ENCODE data around the gene MICALL1. TPM values are rescaled to one million over a fixed set of nuclear protein-coding genes. Genes with fewer than 3 reads are reported as not detected.

MICALL1 gene
- total RNA-seq (ENCODE audit: low replicate concordance), result 5.0 and 14.3 TPM in 2 replicates

DNA sequence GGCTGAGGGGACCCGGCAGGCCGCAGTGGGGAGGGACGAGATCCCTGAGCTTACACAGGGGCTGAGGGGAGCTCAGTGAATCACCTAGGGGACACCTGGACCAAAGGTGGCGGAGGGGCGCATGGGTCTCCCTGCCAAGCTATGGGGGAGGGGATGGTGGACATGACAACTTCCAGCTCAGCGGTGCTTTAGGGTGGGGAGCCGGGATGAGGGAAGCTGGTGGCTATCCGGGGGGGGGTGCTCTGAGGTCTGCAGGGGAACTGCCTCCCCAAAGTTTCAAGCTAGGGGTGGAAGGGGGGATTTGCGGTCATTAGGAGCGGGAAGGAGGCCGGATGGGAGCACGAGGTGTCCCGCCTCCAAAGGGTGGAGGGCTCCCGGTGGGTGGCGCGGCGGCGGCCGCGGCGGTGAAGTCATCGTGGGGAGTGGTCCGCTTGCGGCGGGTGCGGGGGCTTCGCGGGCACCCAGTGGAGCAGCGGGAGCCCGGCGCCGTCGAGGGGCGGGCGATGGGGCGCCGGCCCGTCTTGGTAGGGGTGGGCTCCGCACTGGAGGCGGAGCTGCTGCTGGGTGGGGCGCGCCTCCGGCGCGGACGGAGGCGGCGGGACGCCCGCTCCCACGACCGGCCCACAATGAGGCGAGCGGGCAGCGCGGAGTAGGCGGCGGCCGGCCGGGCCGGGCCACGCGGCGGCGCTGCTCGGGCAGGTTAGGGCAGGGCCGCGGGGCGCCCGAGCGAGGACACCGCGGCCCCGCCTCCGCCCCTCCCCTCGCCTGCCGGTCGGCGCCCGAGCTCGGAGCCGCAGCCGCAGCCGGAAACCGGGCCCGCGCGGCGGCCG is at the start of gene MICALL1:
TSS of gene MICALL1 (plus strand) at position 764 of the 830 bp plus-strand sequence. CDS start 126 bp downstream, outside the sequence.
- Mint-ChIP-seq H3K27ac (peak within 1 kb of the TSS; percentile 3), H3K4me1 (peaks cover 39% of the 10 kb centered on the region), H3K4me3 (peak within 1 kb of the TSS; percentile 85), H3K27me3 (ENCODE audit: insufficient read depth, low read depth) (no peaks in the 10 kb centered on the region), H3K36me3 (peaks cover 4% of the 10 kb centered on the region), H3K9me3 (no peaks in the 10 kb centered on the region)
- no peak within 1 kb of the TSS for H3K27ac ChIP-seq
- peaks cover 12% of the 10 kb centered on the region for H4K20me1 ChIP-seq (ENCODE audit: low read depth)
- TF ChIP-seq, protein P1, sequence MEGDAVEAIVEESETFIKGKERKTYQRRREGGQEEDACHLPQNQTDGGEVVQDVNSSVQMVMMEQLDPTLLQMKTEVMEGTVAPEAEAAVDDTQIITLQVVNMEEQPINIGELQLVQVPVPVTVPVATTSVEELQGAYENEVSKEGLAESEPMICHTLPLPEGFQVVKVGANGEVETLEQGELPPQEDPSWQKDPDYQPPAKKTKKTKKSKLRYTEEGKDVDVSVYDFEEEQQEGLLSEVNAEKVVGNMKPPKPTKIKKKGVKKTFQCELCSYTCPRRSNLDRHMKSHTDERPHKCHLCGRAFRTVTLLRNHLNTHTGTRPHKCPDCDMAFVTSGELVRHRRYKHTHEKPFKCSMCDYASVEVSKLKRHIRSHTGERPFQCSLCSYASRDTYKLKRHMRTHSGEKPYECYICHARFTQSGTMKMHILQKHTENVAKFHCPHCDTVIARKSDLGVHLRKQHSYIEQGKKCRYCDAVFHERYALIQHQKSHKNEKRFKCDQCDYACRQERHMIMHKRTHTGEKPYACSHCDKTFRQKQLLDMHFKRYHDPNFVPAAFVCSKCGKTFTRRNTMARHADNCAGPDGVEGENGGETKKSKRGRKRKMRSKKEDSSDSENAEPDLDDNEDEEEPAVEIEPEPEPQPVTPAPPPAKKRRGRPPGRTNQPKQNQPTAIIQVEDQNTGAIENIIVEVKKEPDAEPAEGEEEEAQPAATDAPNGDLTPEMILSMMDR (IDR thresholded peaks at IDR 0.05), result peak; percentile 23
- TF ChIP-seq EZH2 (IDR thresholded peaks at IDR 0.05) (no peak), EZH2phosphoT487 (IDR thresholded peaks at IDR 0.05) (no peak)
- no peaks in the 10 kb centered on the region for H3K27me3 ChIP-seq
- no peaks in the 10 kb centered on the region for H3K9me3 ChIP-seq (ENCODE audit: low read depth)
- peaks cover 6% of the 10 kb centered on the region for H3K79me2 ChIP-seq (ENCODE audit: low read depth)
- H3K4me3 ChIP-seq, result peak within 1 kb of the TSS; percentile 80
- H3K4me1 ChIP-seq, result peaks cover 24% of the 10 kb centered on the region
- no peak within 1 kb of the TSS for H3K9ac ChIP-seq
- peaks cover 18% of the 10 kb centered on the region for H3F3A ChIP-seq (ENCODE audit: low read depth)
- no peaks in the 10 kb centered on the region for H3K36me3 ChIP-seq
- peak; percentile 93 for DNase-seq (ENCODE audit: low spot score)
- H2AFZ ChIP-seq (replicated peaks), result peak within 1 kb of the TSS; percentile 95
- peak within 1 kb of the TSS; percentile 97 for H3K4me2 ChIP-seq

DNA sequence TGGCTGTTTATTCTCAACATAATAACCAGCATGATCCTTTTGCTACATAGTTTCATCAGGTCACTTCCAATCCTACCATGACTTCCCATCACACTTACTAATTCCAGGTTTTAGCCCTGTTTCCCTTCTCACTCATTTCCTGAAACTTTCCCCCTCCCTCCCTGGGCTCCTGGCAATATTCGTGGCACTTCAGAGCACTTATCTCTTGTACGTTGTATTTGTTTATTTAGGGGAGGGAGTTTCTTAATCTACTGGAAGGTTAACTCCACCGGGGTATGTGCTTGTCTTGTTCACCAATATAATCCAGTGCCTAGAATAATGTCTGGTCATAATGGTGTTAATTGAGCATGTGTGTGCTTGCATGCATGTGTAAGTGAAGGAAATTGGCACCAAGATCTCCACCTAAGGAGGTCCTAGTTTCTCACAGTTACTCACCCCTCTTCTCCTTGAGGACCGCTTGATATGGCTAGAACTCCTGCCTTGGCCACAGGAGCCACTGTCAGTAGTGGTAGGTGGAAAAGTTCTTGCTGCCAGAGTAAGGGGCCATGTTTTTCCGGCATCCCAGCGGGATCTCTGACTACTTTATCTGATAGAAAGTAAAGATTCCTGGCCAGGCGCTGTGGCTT is 45.2 kb upstream of the MICALL1 start:
- Histone ChIP-seq H3K36me3 (peaks cover 20% of the 10 kb centered on the region), H3K27me3 (no peaks in the 10 kb centered on the region), H3F3A (ENCODE audit: low read depth) (peaks cover 27% of the 10 kb centered on the region), H3K4me3 (no peak overlapping the region), H2AFZ (replicated peaks) (no peak overlapping the region), H3K4me2 (no peak overlapping the region), H3K4me1 (no peaks in the 10 kb centered on the region), H3K79me2 (ENCODE audit: low read depth) (peaks cover 18% of the 10 kb centered on the region), H4K20me1 (ENCODE audit: low read depth) (peaks cover 19% of the 10 kb centered on the region), H3K9ac (no peak overlapping the region), H3K9me3 (ENCODE audit: low read depth) (no peaks in the 10 kb centered on the region), H3K27ac (no peak overlapping the region)
- no peak for DNase-seq (ENCODE audit: low spot score)
- Mint-ChIP-seq H3K4me1 (peaks cover 4% of the 10 kb centered on the region), H3K9me3 (no peaks in the 10 kb centered on the region), H3K27me3 (ENCODE audit: insufficient read depth, low read depth) (no peaks in the 10 kb centered on the region), H3K36me3 (peaks cover 43% of the 10 kb centered on the region), H3K4me3 (no peak overlapping the region), H3K27ac (no peak overlapping the region)
- no peak for TF ChIP-seq EZH2phosphoT487 (IDR thresholded peaks at IDR 0.05)
- TF ChIP-seq EZH2 (IDR thresholded peaks at IDR 0.05), result no peak
- TF ChIP-seq, protein P1 (IDR thresholded peaks at IDR 0.05), result no peak

DNA sequence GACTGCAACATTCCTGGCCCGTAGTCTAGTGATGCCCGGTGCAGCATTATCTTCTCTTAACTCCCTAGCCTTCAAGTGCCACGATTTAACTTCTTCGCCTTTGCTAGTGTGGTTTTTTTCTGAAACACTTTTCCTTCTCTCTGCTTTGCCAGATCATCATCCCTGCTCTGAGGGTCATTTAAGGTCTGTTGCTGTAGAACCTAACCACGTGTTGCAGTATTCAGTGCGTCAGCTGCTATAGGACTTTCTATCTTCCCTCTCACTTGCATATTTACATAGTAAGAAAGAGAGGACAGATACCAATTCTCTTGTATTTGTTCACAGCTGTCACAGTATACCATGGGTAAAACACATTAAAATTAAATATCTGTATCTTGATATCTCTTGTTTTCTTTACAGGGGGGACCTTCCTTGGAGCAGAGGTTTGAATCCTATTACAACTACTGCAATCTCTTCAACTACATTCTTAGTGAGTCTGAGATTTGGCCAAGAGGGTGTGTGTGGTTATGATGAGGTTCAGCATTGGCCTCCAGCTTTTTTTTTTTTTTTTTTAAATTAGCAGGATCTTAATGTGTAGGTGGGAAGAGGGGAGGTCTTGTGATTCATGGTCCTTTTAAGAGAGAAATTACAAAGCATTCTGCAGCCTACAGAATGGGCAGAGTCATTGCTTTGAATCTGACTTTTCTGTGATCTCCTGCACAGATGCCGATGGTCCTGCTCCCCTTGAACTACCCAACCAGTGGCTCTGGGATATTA is 43.3 kb upstream of the MICALL1 start:
- TF ChIP-seq, protein P1 (IDR thresholded peaks at IDR 0.05), result no peak
- no peak for TF ChIP-seq EZH2 (IDR thresholded peaks at IDR 0.05)
- no peak for TF ChIP-seq EZH2phosphoT487 (IDR thresholded peaks at IDR 0.05)
- Histone ChIP-seq H4K20me1 (ENCODE audit: low read depth) (peaks cover 16% of the 10 kb centered on the region), H3K27ac (no peak overlapping the region), H3K36me3 (peaks cover 23% of the 10 kb centered on the region), H3K27me3 (no peaks in the 10 kb centered on the region), H3F3A (ENCODE audit: low read depth) (peaks cover 26% of the 10 kb centered on the region), H3K4me3 (no peak overlapping the region), H3K4me1 (no peaks in the 10 kb centered on the region), H3K79me2 (ENCODE audit: low read depth) (peaks cover 35% of the 10 kb centered on the region), H3K9me3 (ENCODE audit: low read depth) (no peaks in the 10 kb centered on the region), H3K4me2 (no peak overlapping the region), H2AFZ (replicated peaks) (no peak overlapping the region), H3K9ac (no peak overlapping the region)
- Mint-ChIP-seq H3K27ac (no peak overlapping the region), H3K9me3 (no peaks in the 10 kb centered on the region), H3K36me3 (peaks cover 42% of the 10 kb centered on the region), H3K4me3 (no peak overlapping the region), H3K27me3 (ENCODE audit: insufficient read depth, low read depth) (no peaks in the 10 kb centered on the region), H3K4me1 (peaks cover 4% of the 10 kb centered on the region)
- DNase-seq (ENCODE audit: low spot score), result no peak
